Ishikawa (cell line): ENCODE data around the gene OR56A1.

Experiments
- EP300 ChIP-seq: IDR thresholded peaks from 2 replicates; pipeline ENCODE4 v1.6.1; 2012; ENCODE audit warnings: borderline replicate concordance
- MAX ChIP-seq: IDR thresholded peaks from 2 replicates; pipeline ENCODE4 v1.6.1; 2012
- NFIC ChIP-seq: IDR thresholded peaks from 2 replicates; pipeline ENCODE4 v1.6.1; 2012
- RAD21 ChIP-seq: IDR thresholded peaks from 2 replicates; pipeline ENCODE4 v1.6.1; 2012; ENCODE audit warnings: low read depth
- REST ChIP-seq: IDR thresholded peaks from 2 replicates; pipeline ENCODE4 v1.6.1; 2012; ENCODE audit warnings: low read depth, mild to moderate bottlenecking
- TAF1 ChIP-seq: IDR thresholded peaks from 2 replicates; pipeline ENCODE4 v1.6.1; 2012; ENCODE audit warnings: low read depth, mild to moderate bottlenecking

GRCh38 chr11:6062691-6063358 is 32.3 kb upstream of the OR56A1 start:
- no peak for TF ChIP-seq EP300
- TF ChIP-seq REST: no peak
- TF ChIP-seq MAX: no peak
- TF ChIP-seq TAF1: no peak
- no peak for TF ChIP-seq NFIC
- no peak for TF ChIP-seq RAD21
